ENCODE results near the gene PHACTR2. TPM values are rescaled to one million over a fixed set of nuclear protein-coding genes. Genes with fewer than 3 reads are reported as not detected.

Gene PHACTR2
- total RNA-seq, 1 donor from 2014 or later = 71.0 TPM

DNA sequence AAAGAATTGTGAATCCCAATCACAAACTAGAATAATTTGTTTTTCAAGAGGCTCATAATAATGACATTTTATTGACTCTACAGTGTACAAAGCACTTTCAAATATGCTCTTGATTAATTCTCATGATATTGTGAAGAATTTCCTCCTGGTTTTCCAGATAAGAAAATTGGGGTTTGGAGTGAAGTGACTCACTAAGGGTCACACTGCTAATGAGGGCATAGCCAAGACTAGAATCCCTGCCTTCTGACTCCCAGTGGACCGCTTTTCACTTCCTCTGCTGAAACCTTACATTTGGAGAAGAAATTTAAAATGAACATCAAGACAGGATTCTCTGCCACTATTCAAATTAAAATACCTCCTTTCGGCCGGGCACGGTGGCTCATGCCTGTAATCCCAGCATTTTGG is 127.1 kb downstream of the PHACTR2 start:
- intact Hi-C loops (cut with micrococcal nuclease) = no loop called here

DNA sequence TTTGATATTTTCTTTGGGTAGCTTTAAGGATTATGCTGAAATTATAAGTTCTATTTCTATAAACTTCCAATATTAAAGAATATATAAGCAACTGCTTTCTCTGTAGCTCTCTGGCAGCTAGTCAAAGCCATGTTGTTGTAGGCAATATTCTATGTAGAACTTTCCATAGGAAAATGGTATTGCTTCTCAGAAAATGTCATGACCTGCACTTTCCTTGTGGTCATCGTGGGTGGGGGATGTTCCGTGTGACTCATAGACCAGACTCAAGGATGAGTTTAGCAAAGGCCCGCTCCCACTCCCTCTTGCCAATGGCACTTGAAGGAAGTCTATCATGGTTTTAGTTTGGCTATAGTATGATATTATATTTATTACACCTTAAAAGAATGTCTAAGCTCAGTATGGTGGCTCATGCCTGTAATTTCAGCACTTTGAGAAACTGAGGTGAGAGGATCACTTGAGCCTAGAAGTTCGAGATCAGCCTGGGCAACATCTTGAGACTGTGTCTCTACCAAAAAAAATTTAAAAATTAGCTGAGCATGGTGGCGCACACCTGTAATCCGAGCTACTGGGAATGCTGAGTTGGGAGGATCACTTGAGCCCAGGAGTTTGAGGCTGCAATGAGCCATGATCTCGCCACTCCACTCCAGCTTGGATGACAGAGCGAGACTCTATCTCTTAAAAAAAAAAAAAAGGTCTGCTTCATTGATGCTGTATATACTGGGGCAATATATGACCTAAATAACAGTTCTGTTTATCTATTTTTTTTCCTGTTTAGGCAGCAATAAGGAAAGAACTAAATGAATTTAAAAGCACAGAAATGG is 128.7 kb downstream of the PHACTR2 start:
- intact Hi-C loops (cut with micrococcal nuclease) = no loop called here
- no peak overlapping the region for H3K4me3 ChIP-seq
- DNase-seq = no peak
- no peak overlapping the region for H3K27ac ChIP-seq (replicated peaks)
- peaks cover 8% of the 10 kb centered on the region for H3K4me1 ChIP-seq
- H3K27me3 ChIP-seq (ENCODE audit: low read depth) = no peaks in the 10 kb centered on the region
- TF ChIP-seq, protein P1, sequence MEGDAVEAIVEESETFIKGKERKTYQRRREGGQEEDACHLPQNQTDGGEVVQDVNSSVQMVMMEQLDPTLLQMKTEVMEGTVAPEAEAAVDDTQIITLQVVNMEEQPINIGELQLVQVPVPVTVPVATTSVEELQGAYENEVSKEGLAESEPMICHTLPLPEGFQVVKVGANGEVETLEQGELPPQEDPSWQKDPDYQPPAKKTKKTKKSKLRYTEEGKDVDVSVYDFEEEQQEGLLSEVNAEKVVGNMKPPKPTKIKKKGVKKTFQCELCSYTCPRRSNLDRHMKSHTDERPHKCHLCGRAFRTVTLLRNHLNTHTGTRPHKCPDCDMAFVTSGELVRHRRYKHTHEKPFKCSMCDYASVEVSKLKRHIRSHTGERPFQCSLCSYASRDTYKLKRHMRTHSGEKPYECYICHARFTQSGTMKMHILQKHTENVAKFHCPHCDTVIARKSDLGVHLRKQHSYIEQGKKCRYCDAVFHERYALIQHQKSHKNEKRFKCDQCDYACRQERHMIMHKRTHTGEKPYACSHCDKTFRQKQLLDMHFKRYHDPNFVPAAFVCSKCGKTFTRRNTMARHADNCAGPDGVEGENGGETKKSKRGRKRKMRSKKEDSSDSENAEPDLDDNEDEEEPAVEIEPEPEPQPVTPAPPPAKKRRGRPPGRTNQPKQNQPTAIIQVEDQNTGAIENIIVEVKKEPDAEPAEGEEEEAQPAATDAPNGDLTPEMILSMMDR (IDR thresholded peaks at IDR 0.05; ENCODE audit: borderline replicate concordance) = no peak
- no peaks in the 10 kb centered on the region for H3K9me3 ChIP-seq (replicated peaks)
- H3K36me3 ChIP-seq = peaks cover 27% of the 10 kb centered on the region

More for the DNA sequence above, 127.1 kb downstream of the PHACTR2 start:
- Histone ChIP-seq H3K4me3 (no peak overlapping the region), H3K9me3 (replicated peaks) (peaks cover 3% of the 10 kb centered on the region), H3K27me3 (ENCODE audit: low read depth) (no peaks in the 10 kb centered on the region), H3K36me3 (peaks cover 42% of the 10 kb centered on the region), H3K27ac (replicated peaks) (peak overlapping the region; percentile 14), H3K4me1 (peaks cover 5% of the 10 kb centered on the region)
- TF ChIP-seq, protein P1 (IDR thresholded peaks at IDR 0.05; ENCODE audit: borderline replicate concordance) = no peak
- no peak for DNase-seq

DNA sequence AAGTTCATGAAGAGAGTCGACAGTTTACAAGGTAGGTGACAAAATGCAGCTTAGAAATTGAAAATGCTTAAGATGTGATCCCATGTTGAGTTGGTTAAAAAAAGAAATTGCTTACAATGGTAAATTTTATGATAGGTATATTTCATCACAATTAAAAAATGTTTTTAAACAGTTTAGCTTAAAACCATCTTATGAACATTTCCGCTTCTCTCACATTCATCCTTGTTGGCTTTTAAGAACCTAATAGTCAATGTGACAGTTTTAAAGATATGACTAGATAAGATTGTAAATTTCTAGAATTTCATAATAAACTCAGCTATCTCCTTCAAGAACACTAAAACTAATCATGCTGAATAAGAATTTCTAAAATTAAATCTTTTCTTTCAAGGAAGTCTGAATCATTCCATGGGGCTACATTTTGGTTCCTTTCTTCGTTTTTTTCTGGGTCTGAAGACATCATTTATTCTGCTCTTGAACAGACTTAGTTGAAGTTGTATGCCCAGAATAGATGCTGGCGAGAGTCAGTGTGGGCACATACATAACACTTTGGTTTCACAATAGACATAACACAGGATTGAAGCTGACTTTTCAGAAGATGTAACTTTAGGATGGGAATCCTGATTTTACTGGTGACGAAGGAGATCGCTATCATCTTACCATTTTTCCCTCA is 129.5 kb downstream of the PHACTR2 start:
- no peak for DNase-seq
- H3K27me3 ChIP-seq (ENCODE audit: low read depth) = no peaks in the 10 kb centered on the region
- no peak overlapping the region for H3K27ac ChIP-seq (replicated peaks)
- peaks cover 22% of the 10 kb centered on the region for H3K36me3 ChIP-seq
- H3K4me1 ChIP-seq = peaks cover 8% of the 10 kb centered on the region
- intact Hi-C loops (cut with micrococcal nuclease) = no loop called here
- TF ChIP-seq, protein P1 (IDR thresholded peaks at IDR 0.05; ENCODE audit: borderline replicate concordance) = no peak
- no peak overlapping the region for H3K4me3 ChIP-seq
- H3K9me3 ChIP-seq (replicated peaks) = no peaks in the 10 kb centered on the region

DNA sequence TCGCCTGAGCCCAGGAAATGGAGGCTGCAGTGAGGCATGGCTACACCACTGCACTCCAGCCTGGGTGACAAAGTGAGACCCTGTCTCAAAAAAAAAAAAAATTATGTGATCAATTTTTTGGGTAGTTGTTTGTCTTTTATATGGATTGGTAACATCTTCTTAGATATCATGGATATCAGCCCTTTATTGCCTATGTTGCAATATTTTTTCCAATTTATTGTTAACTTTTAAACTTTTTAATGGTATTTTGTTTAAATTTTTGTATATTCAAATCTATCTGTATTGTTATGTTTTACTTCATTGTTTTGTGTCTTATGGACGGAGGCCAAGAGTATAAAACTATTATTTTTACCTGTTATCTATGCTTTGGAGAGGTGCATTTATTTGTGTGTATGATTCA is 133.0 kb downstream of the PHACTR2 start:
- H3K4me1 ChIP-seq = peaks cover 3% of the 10 kb centered on the region
- intact Hi-C loops (cut with micrococcal nuclease) = no loop called here
- H3K4me3 ChIP-seq = no peak overlapping the region
- TF ChIP-seq, protein P1 (IDR thresholded peaks at IDR 0.05; ENCODE audit: borderline replicate concordance) = no peak
- no peaks in the 10 kb centered on the region for H3K9me3 ChIP-seq (replicated peaks)
- no peaks in the 10 kb centered on the region for H3K27me3 ChIP-seq (ENCODE audit: low read depth)
- no peak for DNase-seq
- H3K36me3 ChIP-seq = peaks cover 35% of the 10 kb centered on the region
- no peak overlapping the region for H3K27ac ChIP-seq (replicated peaks)

DNA sequence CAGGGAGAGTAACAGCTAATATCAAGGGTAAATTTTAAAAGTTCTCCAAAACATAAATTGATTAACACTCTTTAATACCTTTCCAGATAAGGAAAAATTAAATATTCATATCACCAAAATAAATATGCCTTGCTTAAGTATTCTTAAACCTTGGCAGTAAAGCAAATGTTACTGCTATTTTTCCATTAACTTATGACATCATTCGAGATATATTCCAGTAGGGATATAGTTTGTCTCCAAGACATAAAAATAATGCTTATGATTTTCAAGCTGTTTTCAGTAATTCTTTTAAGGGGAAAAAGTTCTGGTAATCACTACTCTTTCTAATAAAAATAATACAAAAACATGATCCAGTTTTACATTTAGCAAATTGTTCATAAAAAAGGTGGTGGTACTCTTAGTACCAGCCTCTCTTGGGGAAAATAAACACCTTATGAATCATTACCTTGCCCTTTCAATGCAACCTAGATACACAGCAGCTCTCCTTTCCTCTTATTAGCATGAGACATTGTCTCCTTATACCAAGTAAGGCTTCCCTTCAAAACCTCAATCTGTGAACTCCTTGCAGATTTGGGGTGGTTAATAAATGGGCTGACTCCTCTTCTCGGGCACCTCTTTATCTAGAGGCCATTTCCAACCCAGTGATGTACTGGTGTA is 133.9 kb downstream of the PHACTR2 start:
- intact Hi-C loops (cut with micrococcal nuclease) = no loop called here
- TF ChIP-seq, protein P1 (IDR thresholded peaks at IDR 0.05; ENCODE audit: borderline replicate concordance) = no peak
- H3K36me3 ChIP-seq = peaks cover 35% of the 10 kb centered on the region

More for the DNA sequence above, 133.9 kb downstream of the PHACTR2 start:
- H3K27ac ChIP-seq (replicated peaks) = no peak overlapping the region
- no peak for DNase-seq
- no peaks in the 10 kb centered on the region for H3K27me3 ChIP-seq (ENCODE audit: low read depth)
- H3K4me3 ChIP-seq = no peak overlapping the region
- peaks cover 3% of the 10 kb centered on the region for H3K4me1 ChIP-seq
- no peaks in the 10 kb centered on the region for H3K9me3 ChIP-seq (replicated peaks)

All from left ventricle myocardium inferior (tissue), 1 donor.